Cardiac muscle cell (in vitro differentiated cells and primary cell): Measurements from ENCODE around the gene INSIG2. TPM values are rescaled to one million over a fixed set of nuclear protein-coding genes. Genes with fewer than 3 reads are reported as not detected.

ENCODE experiments used
- DNase-seq, 2 donors: peaks; one replicate each; pipeline versions ENCODE4 v3.0.0 to v3.0.0-alpha.2; 2010 to 2017; ENCODE audit warnings: low read depth in 1 of 2, low spot score in 1 of 2
- H3K27ac ChIP-seq: fragments of 200-600 bp; sonication (generic); 2 replicates; pipeline ENCODE4 v1.5.1; 2016
- H3K27me3 ChIP-seq: fragments of 200-600 bp; sonication (generic); 2 replicates; pipeline ENCODE4 v1.6.0; 2016; ENCODE audit warnings: control low read depth
- H3K36me3 ChIP-seq: fragments of 200-600 bp; sonication (generic); 2 replicates; pipeline ENCODE4 v1.5.1; 2016; ENCODE audit warnings: control low read depth
- H3K4me1 ChIP-seq: fragments of 200-600 bp; sonication (generic); 2 replicates; pipeline ENCODE4 v1.8.1; 2017; ENCODE audit warnings: low read depth, mild to moderate bottlenecking, mixed run types
- H3K4me3 ChIP-seq: fragments of 200-600 bp; sonication (generic); 2 replicates; pipeline ENCODE4 v1.5.1; 2016; ENCODE audit warnings: mild to moderate bottlenecking
- H3K9me3 ChIP-seq: fragments of 200-600 bp; sonication (generic); 2 replicates; pipeline ENCODE4 v1.5.1; 2017; ENCODE audit warnings: low read depth, mild to moderate bottlenecking, control low read depth
- polyA plus RNA-seq: library from polyadenylated mRNA; unstranded; fragments of >200 nt; fragmentation: Nextera tagmentation; extraction: Ambion mirVana; gene quantifications from 2 replicates; pipeline ENCODE4 v1.2.1, GENCODE V29; 2016
- total RNA-seq: library from RNA; depleted of rRNA; stranded (reverse); fragments of >200 nt; gene quantifications from 2 replicates; pipeline ENCODE4 v1.2.3, GENCODE V29; 2016
- TF ChIP-seq, protein P1 (sequence below): IDR thresholded peaks from 2 replicates; pipeline ENCODE4 v1.5.1; 2012; ENCODE audit warnings: low read depth, mild to moderate bottlenecking, low read length

INSIG2 gene
- 12.4 and 21.8 TPM in 2 replicates for total RNA-seq
- 62.2 and 62.8 TPM in 2 replicates for polyA plus RNA-seq

DNA sequence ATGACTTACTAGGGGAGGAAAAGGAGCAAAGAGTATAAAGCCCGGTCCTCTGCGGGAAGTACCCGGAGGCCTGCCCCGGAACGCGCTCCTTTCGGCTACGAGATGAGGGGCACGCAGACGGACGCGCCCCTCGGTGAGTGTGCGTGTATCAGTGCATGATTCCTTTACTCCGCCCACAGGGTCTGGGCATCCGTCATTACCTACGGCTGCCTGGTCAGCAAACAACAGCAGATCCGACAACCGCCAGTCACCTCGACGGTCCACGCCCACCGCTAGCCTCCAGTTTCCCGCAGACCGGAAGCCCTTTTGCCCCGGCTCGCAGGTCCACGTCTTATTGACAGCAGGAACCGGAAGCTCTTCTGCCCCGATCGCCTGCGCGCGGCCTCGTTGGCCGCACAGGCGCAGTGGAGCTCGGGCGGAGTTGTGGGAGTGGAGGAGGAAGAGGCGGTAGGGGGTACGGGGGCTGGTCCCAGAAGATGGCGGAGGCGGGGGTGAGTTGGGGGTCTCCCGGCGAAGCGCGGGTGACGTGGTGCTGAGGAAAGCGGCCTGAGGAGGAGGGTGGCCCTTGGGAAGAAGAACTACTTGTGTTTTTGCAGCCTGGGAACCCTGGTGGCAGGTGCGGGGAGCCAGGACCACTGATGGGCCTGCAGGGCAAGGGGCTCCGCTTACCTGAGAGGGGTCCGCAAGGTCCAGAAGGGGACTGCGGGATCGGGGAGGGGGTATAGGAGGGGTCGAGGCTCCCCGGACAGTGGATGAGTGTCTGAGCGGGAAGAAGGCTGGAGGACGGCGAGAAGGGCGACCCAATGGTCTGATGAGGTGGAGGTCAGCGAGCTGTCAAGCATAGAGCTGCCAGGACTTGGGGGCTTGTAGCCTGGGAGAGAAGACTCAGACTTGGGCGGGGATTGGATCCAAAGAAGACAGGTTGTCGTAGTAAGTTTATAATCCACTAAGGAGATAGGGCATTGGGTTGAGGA lies at the start of gene INSIG2:
INSIG2 (plus strand) TSS at position 421 of the 974 bp plus-strand sequence. CDS start 8,086 bp downstream, outside the sequence.
- H3K27me3 ChIP-seq, result no peaks in the 10 kb centered on the region
- peak within 1 kb of the TSS; percentile 77 for H3K4me3 ChIP-seq
- peaks cover 10% of the 10 kb centered on the region for H3K4me1 ChIP-seq
- peak; percentile 96 to 98 for DNase-seq
- H3K36me3 ChIP-seq, result no peaks in the 10 kb centered on the region
- H3K27ac ChIP-seq, result peak within 1 kb of the TSS; percentile 73
- H3K9me3 ChIP-seq, result no peaks in the 10 kb centered on the region
- TF ChIP-seq, protein P1, sequence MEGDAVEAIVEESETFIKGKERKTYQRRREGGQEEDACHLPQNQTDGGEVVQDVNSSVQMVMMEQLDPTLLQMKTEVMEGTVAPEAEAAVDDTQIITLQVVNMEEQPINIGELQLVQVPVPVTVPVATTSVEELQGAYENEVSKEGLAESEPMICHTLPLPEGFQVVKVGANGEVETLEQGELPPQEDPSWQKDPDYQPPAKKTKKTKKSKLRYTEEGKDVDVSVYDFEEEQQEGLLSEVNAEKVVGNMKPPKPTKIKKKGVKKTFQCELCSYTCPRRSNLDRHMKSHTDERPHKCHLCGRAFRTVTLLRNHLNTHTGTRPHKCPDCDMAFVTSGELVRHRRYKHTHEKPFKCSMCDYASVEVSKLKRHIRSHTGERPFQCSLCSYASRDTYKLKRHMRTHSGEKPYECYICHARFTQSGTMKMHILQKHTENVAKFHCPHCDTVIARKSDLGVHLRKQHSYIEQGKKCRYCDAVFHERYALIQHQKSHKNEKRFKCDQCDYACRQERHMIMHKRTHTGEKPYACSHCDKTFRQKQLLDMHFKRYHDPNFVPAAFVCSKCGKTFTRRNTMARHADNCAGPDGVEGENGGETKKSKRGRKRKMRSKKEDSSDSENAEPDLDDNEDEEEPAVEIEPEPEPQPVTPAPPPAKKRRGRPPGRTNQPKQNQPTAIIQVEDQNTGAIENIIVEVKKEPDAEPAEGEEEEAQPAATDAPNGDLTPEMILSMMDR, result no peak

DNA sequence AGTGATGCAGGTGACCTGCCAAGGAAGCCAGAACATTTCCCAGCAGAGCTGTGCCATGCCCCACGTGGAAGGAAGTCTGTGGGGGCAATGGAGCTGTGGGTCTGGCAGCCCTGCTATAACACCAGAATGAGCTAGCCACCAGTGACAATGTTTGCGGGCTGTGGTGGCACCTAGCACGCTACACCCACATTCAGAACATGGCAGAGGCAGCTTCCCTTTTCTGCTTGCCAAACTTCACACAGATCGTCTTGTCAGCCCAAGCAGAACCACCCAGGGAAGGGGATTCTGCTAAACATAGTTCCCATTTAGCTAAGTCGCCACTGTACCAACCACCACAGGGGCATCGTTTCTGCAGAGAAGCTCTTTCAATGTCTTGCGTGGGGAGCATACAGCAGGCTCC lies 47.4 kb upstream of the INSIG2 start:
- DNase-seq, result no peak
- no peaks in the 10 kb centered on the region for H3K4me1 ChIP-seq
- H3K4me3 ChIP-seq, result no peak overlapping the region
- no peaks in the 10 kb centered on the region for H3K9me3 ChIP-seq
- TF ChIP-seq, protein P1, result no peak
- H3K27me3 ChIP-seq, result peaks cover 4% of the 10 kb centered on the region
- no peak overlapping the region for H3K27ac ChIP-seq
- no peaks in the 10 kb centered on the region for H3K36me3 ChIP-seq

DNA sequence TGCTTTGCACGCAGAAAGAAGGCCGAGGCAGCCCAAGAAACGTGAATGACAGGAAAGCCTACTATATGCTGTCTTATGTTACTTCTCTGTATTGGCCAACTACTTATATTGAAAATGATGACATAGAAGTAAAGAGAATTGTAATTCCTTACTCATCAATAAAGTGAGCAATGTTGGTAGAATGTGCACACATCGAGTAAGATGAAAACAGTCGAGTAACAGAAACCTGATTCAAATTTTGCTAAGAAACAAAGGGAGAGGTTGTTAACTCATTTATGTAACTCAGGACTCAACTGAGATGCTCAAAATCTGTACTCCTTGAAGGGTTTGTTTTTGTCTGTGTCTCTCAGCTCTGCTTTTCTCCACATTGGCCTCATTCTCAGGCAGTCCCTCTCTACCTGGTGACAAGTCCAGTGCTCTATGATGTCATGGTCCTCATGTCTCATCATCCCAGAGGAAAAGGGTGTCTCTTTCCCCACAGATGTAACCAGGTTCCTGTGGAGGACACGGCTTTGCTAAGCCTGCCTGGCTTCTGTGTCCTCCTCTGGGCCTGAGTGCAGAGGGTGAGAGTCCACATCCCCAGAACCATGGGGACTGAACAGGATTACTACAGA lies 44.1 kb upstream of the INSIG2 start:
- TF ChIP-seq, protein P1, result no peak

DNA sequence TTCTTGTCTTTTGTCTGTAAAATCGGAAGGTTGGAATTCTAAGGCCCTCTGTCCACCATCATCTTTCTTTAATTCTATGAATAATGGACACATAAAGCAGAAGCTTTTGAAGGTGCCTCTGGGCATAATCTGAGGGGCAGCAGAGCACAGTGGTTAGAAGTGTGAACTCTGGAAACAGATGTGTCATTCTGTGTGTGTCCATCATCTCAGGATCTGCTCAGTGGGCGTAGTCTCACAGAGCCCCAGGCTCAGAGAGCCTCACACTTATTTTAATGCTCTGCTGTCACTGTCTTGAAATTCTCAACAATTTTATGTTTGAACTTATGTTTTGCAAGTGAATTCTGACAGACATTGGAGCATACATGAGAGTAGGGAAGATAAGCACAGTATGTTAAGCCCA lies 43.4 kb upstream of the INSIG2 start:
- TF ChIP-seq, protein P1, result no peak
- no peaks in the 10 kb centered on the region for H3K36me3 ChIP-seq
- DNase-seq, result no peak

More for the DNA sequence above, 44.1 kb upstream of the INSIG2 start:
- Histone ChIP-seq H3K9me3 (no peaks in the 10 kb centered on the region), H3K27ac (no peak overlapping the region), H3K36me3 (no peaks in the 10 kb centered on the region), H3K4me1 (no peaks in the 10 kb centered on the region), H3K27me3 (peaks cover 4% of the 10 kb centered on the region), H3K4me3 (no peak overlapping the region)
- no peak for DNase-seq

DNA sequence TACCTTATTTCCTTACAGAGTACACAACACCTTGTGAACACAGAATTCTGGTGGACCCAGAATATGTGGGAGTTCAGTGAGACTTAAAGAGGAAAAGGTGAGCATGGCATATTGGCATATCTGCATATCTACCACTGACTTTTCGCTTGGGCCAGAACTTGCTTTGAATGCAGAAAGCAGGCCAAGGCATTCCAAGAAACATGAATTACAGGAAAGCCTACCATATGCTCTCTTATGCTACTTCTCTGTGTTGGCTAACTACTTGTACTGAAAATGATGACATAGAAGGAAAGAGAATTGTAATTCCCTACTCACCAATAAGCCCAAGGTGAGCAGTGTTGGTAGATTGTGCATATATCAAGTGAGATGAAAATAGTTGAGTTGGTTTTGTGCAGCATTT lies 43.0 kb upstream of the INSIG2 start:
- no peaks in the 10 kb centered on the region for H3K9me3 ChIP-seq
- no peak for DNase-seq
- no peaks in the 10 kb centered on the region for H3K4me1 ChIP-seq
- TF ChIP-seq, protein P1, result no peak
- H3K27ac ChIP-seq, result no peak overlapping the region
- no peaks in the 10 kb centered on the region for H3K36me3 ChIP-seq
- peaks cover 4% of the 10 kb centered on the region for H3K27me3 ChIP-seq
- no peak overlapping the region for H3K4me3 ChIP-seq

More for the DNA sequence above, 43.4 kb upstream of the INSIG2 start:
- Histone ChIP-seq H3K4me1 (no peaks in the 10 kb centered on the region), H3K27ac (no peak overlapping the region), H3K4me3 (no peak overlapping the region), H3K9me3 (no peaks in the 10 kb centered on the region), H3K27me3 (peaks cover 4% of the 10 kb centered on the region)
